Limb (tissue), 2 donors: ENCODE results near the gene TMEM132C.

ENCODE experiments used
- DNase-seq, 2 donors: peaks; one replicate each; pipeline ENCODE4 v3.0.0-alpha.2; 2016; ENCODE audit errors: extremely low spot score in 2 of 2

The TMEM132C gene

GRCh38 chr12:128606970-128607369, 340.0 kb downstream of the TMEM132C start:
- no peak for DNase-seq

- no peak for DNase-seq
Observed at GRCh38 chr12:128607641-128608040, 340.7 kb downstream of the TMEM132C start.

GRCh38 chr12:128609861-128610260, 342.9 kb downstream of the TMEM132C start:
- no peak for DNase-seq

- DNase-seq: no peak
Observed at GRCh38 chr12:128611736-128612135, 344.8 kb downstream of the TMEM132C start.

- no peak for DNase-seq
Observed at GRCh38 chr12:128612150-128612850, 345.3 kb downstream of the TMEM132C start.

- DNase-seq: no peak
Observed at GRCh38 chr12:128613837-128614590, 347.0 kb downstream of the TMEM132C start.

GRCh38 chr12:128617304-128617833, 350.4 kb downstream of the TMEM132C start:
- DNase-seq: no peak

GRCh38 chr12:128619263-128619662, 352.3 kb downstream of the TMEM132C start:
- DNase-seq: no peak

GRCh38 chr12:128621304-128621703, 354.3 kb downstream of the TMEM132C start:
- no peak for DNase-seq

GRCh38 chr12:128623748-128624147, 356.8 kb downstream of the TMEM132C start:
- DNase-seq: no peak

- DNase-seq: no peak
Observed at GRCh38 chr12:128626808-128627320, 359.9 kb downstream of the TMEM132C start.

- no peak for DNase-seq
Observed at GRCh38 chr12:128627659-128628058, 360.7 kb downstream of the TMEM132C start.

GRCh38 chr12:128629979-128630378, 363.0 kb downstream of the TMEM132C start:
- no peak for DNase-seq

GRCh38 chr12:128637642-128638606, 371.0 kb downstream of the TMEM132C start:
- DNase-seq: no peak

- no peak for DNase-seq
Observed at GRCh38 chr12:128639089-128639488, 372.1 kb downstream of the TMEM132C start.

- no peak for DNase-seq
Observed at GRCh38 chr12:128643155-128643554, 376.2 kb downstream of the TMEM132C start.

GRCh38 chr12:128644664-128645296, 377.8 kb downstream of the TMEM132C start:
- DNase-seq: peak in 1 of 2 donors; percentile 51

GRCh38 chr12:128649902-128650301, 382.9 kb downstream of the TMEM132C start:
- no peak for DNase-seq

GRCh38 chr12:128652136-128652751, 385.3 kb downstream of the TMEM132C start:
- DNase-seq: no peak

GRCh38 chr12:128654468-128654867, 387.5 kb downstream of the TMEM132C start:
- DNase-seq: no peak
